ENCODE measurements around the gene KRR1.

- no peak for TF ChIP-seq CTCF (conservative IDR thresholded peaks at IDR 0.05 in 1 of 2, IDR thresholded peaks at IDR 0.05 in 1 of 2; ENCODE audit: extremely low read depth in 1 of 2, insufficient read depth in 1 of 2, low read depth in 1 of 2, low read length in 2 of 2)
- no peak for TF ChIP-seq EZH2 (IDR thresholded peaks at IDR 0.05; ENCODE audit: borderline replicate concordance, low read length)
Measured at GRCh38 chr12:75539889-75540288, 28.5 kb upstream of the KRR1 start.

Data from mammary epithelial cell (primary cell).